BJ (cell line): Measurements from ENCODE around the gene IL1B. TPM values are rescaled to one million over a fixed set of nuclear protein-coding genes. Genes with fewer than 3 reads are reported as not detected.

Source experiments
- CTCF ChIA-PET: fragments of 350-600 bp; formaldehyde crosslinking; extraction: SDS; loops from one replicate; lab custom pipeline; 2021; ENCODE audit warnings: antibody characterized with exemption, inconsistent platforms; lab: Yijun Ruan, JAX
- POLR2A ChIA-PET: fragments of 300-600 bp; sonication (Branson Sonifier 250); formaldehyde crosslinking; extraction: SDS; loops from one replicate; lab custom pipeline; 2021; ENCODE audit warnings: antibody characterized with exemption; lab: Charles Lee
- DNase-seq: peaks from one replicate; pipeline ENCODE4 v3.0.0-alpha.2; 2011; ENCODE audit warnings: low read depth
- H3K27me3 ChIP-seq: 2 replicates; pipeline ENCODE4 v1.6.0; 2011; ENCODE audit warnings: low read length; ENCODE audit not compliant: control insufficient read depth, insufficient read depth
- H3K36me3 ChIP-seq: 2 replicates; pipeline ENCODE4 v1.5.1; 2011; ENCODE audit warnings: low read length; ENCODE audit not compliant: control insufficient read depth, insufficient read depth
- H3K4me3 ChIP-seq: 2 replicates; pipeline ENCODE4 v1.5.1; 2011; ENCODE audit warnings: low read depth, mild to moderate bottlenecking, control low read depth, low read length
- polyA plus RNA-seq: library from polyadenylated mRNA; depleted of rRNA; stranded (reverse); fragments of >200 nt; gene quantifications from 2 replicates; pipeline ENCODE4 v1.2.3, GENCODE V29; 2011
- TF ChIP-seq, protein P1 (sequence below): IDR thresholded peaks from 2 replicates; pipeline ENCODE4 v1.5.1; 2011; ENCODE audit warnings: low read depth, mild to moderate bottlenecking, control low read depth, inconsistent platforms, low read length, moderate library complexity; ENCODE audit not compliant: insufficient read depth

IL1B gene
- polyA plus RNA-seq, 1 experiment = 7.6 TPM

DNA sequence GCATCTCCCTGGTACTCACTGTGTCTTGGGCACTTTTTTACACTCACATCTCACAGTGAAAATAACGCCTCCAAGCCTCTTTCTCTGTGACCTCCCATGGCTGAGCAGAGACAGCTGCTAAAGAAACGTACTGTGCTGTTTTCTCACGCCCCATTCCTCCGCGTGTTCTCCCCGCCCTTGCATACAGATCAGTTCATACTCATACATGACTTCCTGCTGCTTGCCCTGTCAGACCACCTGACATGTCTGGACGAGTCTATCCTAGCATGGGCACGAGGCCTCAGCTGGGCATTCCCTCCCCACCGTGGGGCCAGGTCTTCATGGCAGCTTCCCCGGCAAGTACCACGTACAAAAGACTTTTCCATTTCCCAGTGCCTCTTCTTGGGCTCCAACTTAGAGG lies 31.0 kb downstream of the IL1B start:
- POLR2A ChIA-PET = no interaction called here
- Histone ChIP-seq H3K4me3 (no peak overlapping the region), H3K27me3 (no peaks in the 10 kb centered on the region), H3K36me3 (no peaks in the 10 kb centered on the region)
- DNase-seq = no peak
- CTCF ChIA-PET = interaction anchor here (1.6 kb wide), 1 partner anchor 80 kb away, joined by 7 read pairs; no protein-coding TSS in a partner anchor
- TF ChIP-seq, protein P1, sequence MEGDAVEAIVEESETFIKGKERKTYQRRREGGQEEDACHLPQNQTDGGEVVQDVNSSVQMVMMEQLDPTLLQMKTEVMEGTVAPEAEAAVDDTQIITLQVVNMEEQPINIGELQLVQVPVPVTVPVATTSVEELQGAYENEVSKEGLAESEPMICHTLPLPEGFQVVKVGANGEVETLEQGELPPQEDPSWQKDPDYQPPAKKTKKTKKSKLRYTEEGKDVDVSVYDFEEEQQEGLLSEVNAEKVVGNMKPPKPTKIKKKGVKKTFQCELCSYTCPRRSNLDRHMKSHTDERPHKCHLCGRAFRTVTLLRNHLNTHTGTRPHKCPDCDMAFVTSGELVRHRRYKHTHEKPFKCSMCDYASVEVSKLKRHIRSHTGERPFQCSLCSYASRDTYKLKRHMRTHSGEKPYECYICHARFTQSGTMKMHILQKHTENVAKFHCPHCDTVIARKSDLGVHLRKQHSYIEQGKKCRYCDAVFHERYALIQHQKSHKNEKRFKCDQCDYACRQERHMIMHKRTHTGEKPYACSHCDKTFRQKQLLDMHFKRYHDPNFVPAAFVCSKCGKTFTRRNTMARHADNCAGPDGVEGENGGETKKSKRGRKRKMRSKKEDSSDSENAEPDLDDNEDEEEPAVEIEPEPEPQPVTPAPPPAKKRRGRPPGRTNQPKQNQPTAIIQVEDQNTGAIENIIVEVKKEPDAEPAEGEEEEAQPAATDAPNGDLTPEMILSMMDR = no peak

DNA sequence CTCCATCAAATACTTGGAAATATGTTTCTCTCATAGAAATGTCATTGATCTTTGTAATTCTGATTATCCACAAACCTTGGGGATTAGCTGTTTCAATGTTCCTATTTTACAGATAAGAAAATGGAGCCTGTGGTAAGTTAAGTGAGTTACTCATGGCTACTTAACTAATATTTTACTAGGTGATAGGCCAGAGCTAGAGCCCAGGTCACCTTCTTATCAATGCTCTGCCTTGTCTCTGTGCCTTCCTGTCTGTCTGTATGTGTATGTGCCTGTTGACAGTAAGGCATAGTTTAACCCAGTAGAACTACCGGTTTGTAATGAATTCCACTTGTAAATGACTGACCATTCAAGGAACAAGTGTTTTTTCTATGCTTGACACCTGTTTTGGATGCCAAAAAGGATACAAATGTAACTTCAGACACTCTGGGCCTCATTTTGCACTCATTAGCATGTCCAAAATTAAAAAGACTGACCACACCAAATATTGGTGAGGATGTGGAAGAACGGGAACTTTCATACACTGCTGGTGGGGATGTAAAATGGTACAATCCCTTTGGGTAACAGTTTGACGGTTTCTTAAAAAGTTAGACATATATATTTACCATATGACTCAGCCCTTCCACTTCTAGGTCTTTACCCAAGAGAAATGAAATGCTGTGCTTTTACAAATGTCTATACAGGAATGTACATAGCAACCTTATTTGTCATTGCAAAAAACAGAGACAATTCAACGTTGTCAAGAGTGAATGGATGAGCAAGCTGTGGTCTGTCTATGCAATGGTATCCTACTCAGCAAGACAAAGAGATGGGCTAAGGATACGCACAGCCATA lies 32.7 kb downstream of the IL1B start:
- no peaks in the 10 kb centered on the region for H3K36me3 ChIP-seq
- no peak overlapping the region for H3K4me3 ChIP-seq
- TF ChIP-seq, protein P1 = no peak
- POLR2A ChIA-PET = interaction anchor here (0.6 kb wide), 1 partner anchor 252 kb away, joined by 3 read pairs; no protein-coding TSS in a partner anchor
- no peak for DNase-seq
- CTCF ChIA-PET = no interaction called here
- H3K27me3 ChIP-seq = no peaks in the 10 kb centered on the region

DNA sequence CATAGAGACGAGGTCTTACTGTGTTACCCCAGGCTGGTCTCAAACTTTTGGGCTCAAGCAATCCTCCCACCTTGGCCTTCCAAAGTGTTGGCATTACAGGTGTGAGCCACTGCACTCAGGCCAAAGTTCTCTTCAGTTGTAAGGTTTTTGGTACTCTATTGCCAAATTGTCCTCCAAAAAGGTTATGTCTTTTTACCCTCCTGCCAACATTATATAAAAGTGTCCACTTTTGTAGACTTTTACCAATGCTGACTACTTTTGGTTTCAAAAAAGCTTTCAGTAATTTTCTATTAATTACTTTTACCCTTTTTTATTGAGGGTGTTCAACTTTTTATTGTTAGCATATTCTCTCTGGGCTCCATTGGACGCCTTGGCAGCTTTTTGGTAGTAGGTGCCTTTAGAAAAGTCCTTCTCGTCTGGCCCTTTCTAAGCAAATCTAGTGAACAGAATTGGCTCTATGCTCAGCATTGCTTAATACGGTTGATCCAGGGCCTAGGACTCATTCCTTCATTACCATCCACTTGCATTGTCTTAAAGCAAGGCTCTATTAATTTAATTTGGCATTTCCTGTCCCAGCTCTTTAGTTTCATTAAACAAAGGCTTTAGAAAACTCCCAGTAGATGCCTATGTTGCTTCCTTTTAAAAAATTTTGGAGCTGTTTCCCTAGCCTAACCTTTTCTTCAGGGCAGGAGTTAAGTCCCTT lies 35.5 kb downstream of the IL1B start:
- Histone ChIP-seq H3K36me3 (no peaks in the 10 kb centered on the region), H3K27me3 (no peaks in the 10 kb centered on the region), H3K4me3 (no peak overlapping the region)
- ChIA-PET CTCF (interaction anchor here (0.7 to 1.2 kb wide), 3 partner anchors 12 to 911 kb away, joined by 3 to 4 read pairs (median 3); no protein-coding TSS in a partner anchor), POLR2A (no interaction called here)
- TF ChIP-seq, protein P1 = no peak
- no peak for DNase-seq

DNA sequence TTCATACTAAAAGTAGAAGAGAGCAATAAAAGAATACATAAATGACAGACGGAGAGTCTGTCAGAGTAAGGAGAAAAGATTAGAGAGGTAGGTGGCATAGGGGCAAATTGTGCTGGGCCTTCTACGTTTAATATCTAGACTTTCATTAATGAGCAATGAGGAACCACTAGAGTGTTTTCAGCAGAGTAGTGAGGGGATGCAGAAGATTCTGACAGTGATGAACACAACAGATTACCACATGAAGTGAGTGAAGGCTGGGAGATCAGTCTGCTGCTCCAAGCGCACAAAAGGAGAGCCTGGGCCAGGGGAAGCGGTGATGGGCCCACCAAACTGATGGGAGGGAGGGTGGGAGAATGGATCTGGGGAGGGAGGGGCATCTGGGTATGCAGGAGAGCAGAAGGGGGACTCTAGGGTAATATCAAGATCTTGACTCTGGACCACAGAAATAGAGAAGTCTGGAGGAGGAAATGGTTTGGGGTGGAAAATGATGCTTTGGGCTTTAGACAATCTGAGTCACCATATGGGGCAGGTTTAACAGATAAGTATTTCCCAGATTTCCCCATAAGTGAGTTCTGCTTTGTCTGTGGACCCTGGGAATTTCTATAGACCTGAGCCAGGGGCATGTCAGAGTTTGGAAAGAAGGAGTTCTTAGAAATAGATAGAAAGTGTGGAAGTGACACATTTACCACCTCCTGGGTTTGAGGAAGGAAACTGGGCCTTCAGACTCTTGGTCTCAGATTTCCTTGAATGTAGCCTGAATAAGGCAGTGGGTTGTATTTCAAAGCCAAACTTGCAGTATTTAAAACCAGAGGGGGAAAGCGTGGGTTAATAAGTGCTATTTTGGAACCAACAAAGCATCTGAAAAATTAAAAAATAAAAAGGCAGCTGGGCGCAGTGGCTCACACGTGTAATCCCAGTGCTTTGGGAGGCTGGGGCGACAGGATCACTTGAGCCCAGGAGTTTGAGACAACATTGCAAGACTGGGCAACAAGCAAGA lies 37.3 kb downstream of the IL1B start:
- Histone ChIP-seq H3K27me3 (no peaks in the 10 kb centered on the region), H3K4me3 (no peak overlapping the region), H3K36me3 (no peaks in the 10 kb centered on the region)
- POLR2A ChIA-PET = no interaction called here
- CTCF ChIA-PET = no interaction called here
- TF ChIP-seq, protein P1 = no peak
- DNase-seq = no peak
